ENCODE measurements around the gene MRPS26. TPM values are rescaled to one million over a fixed set of nuclear protein-coding genes. Genes with fewer than 3 reads are reported as not detected.

The MRPS26 gene
- total and polyA plus RNA-seq, 2 of the 13 experiments (the other 11 are each of a cell fraction or from before 2014, with no cell fraction given) = 89.8 to 187 TPM

GRCh38 chr20:3045816-3046676 is at the start of gene MRPS26 (continued):
- TF ChIP-seq ZSCAN5A (CRISPR knock-in tag; IDR thresholded peaks at IDR 0.05; ENCODE audit: borderline replicate concordance) = peak; percentile 99
- TF ChIP-seq KDM2A (CRISPR knock-in tag; IDR thresholded peaks at IDR 0.05; ENCODE audit: borderline replicate concordance, low read depth) = peak; percentile 96
- peak; percentile 100 for TF ChIP-seq ZFY (CRISPR knock-in tag; IDR thresholded peaks at IDR 0.05)
- peak; percentile 47; the same call in 1 of the 2 replicates for TF ChIP-seq ZNF580 (CRISPR knock-in tag; IDR thresholded peaks at IDR 0.05; ENCODE audit: borderline replicate concordance, low read depth)
- TF ChIP-seq HOXA7 (CRISPR knock-in tag; IDR thresholded peaks at IDR 0.05) = peak; percentile 74; the same call in 1 of the 2 replicates
- TF ChIP-seq ZMAT3 (CRISPR knock-in tag; conservative IDR thresholded peaks at IDR 0.05) = peak; percentile 95
- 0 out of 2 replicates have a peak, but pooled peaks have one; percentile 59 for TF ChIP-seq ZKSCAN8 (CRISPR knock-in tag; IDR thresholded peaks at IDR 0.05; ENCODE audit: borderline replicate concordance)
- TF ChIP-seq POLR2AphosphoS2 (IDR thresholded peaks at IDR 0.05; ENCODE audit: low read depth, low read length) = no peak
- peak; percentile 98; the same call in 1 of the 2 replicates for TF ChIP-seq ZNF337 (CRISPR knock-in tag; IDR thresholded peaks at IDR 0.05; ENCODE audit: borderline replicate concordance, low read depth)
- TF ChIP-seq ZFP36 (IDR thresholded peaks at IDR 0.05; ENCODE audit: borderline replicate concordance, low read depth, low read length, partially characterized antibody) = no peak
- TF ChIP-seq MTERF4 (CRISPR knock-in tag; IDR thresholded peaks at IDR 0.05) = peak; percentile 100
- TF ChIP-seq ZFP41 (CRISPR knock-in tag; IDR thresholded peaks at IDR 0.05; ENCODE audit: borderline replicate concordance) = no peak
- TF ChIP-seq ZNF136 (CRISPR knock-in tag; IDR thresholded peaks at IDR 0.05; ENCODE audit: low read depth) = peak; percentile 75; the same call in 1 of the 2 replicates
- TF ChIP-seq NRL (CRISPR knock-in tag; IDR thresholded peaks at IDR 0.05; ENCODE audit: borderline replicate concordance) = peak; percentile 65; the same call in 1 of the 2 replicates
- TF ChIP-seq ISX (CRISPR knock-in tag; conservative IDR thresholded peaks at IDR 0.05) = 0 out of 2 replicates have a peak, but pooled peaks have one; percentile 26
- TF ChIP-seq ATF5 (CRISPR knock-in tag; IDR thresholded peaks at IDR 0.05; ENCODE audit: low read depth) = peak; percentile 47; the same call in 1 of the 2 replicates
- peak; percentile 89 for TF ChIP-seq ZBTB14 (CRISPR knock-in tag; IDR thresholded peaks at IDR 0.05)
- peak; percentile 91; the same call in 1 of the 2 replicates for TF ChIP-seq ZNF431 (CRISPR knock-in tag; IDR thresholded peaks at IDR 0.05; ENCODE audit: borderline replicate concordance, low read depth)
- TF ChIP-seq CC2D1A (CRISPR knock-in tag; IDR thresholded peaks at IDR 0.05) = 0 out of 2 replicates have a peak, but pooled peaks have one; percentile 58
- TF ChIP-seq ZNF709 (CRISPR knock-in tag; IDR thresholded peaks at IDR 0.05) = peak; percentile 93
- peak; percentile 58 for TF ChIP-seq SOX5 (CRISPR knock-in tag; IDR thresholded peaks at IDR 0.05; ENCODE audit: borderline replicate concordance)
- TF ChIP-seq ZSCAN21 (CRISPR knock-in tag; IDR thresholded peaks at IDR 0.05; ENCODE audit: borderline replicate concordance) = peak; percentile 99
- TF ChIP-seq SRF (IDR thresholded peaks at IDR 0.05; ENCODE audit: low read depth, low read length) = 0 out of 2 replicates have a peak, but pooled peaks have one; percentile 22
